Stimulated activated CD4-positive, alpha-beta T cell treated with anti-CD3 and anti-CD28 coated beads, TNF-alpha, amount 100 ng/mL, for 1 hour (primary cell): Measurements from ENCODE around the gene ZSCAN22.
"Not testable (repeated sequence)": the region's sequence is repeated elsewhere in the genome, so short reads cannot be mapped to it uniquely, and the experiment has no call there.

ENCODE experiments used
- DNase-seq, 3 donors: peaks; one replicate each; pipeline ENCODE4 v3.0.0-alpha.2; 2020; ENCODE audit warnings: low read depth in 3 of 3, low spot score in 1 of 3

Gene ZSCAN22

GRCh38 chr19:58317476-58318072, 9.2 kb upstream of the ZSCAN22 start:
- no peak for DNase-seq

GRCh38 chr19:58318297-58318696, 8.5 kb upstream of the ZSCAN22 start:
- no peak for DNase-seq

- DNase-seq: no peak
These were observed 7.6 kb upstream of the ZSCAN22 start for GRCh38 chr19:58319241-58319640.

- no peak for DNase-seq
These were observed 1.3 kb upstream of the ZSCAN22 start for GRCh38 chr19:58325311-58326022.

- no peak for DNase-seq
These were observed 287 bp upstream of the ZSCAN22 start for GRCh38 chr19:58326501-58326913.

- DNase-seq: no peak
These were observed 2.2 kb downstream of the ZSCAN22 start for GRCh38 chr19:58328999-58329398.

GRCh38 chr19:58330458-58330857, 3.7 kb downstream of the ZSCAN22 start:
- DNase-seq: no peak

- DNase-seq: no peak
These were observed 5.9 kb downstream of the ZSCAN22 start for GRCh38 chr19:58332697-58333096.

- DNase-seq: no peak
These were observed 8.0 kb downstream of the ZSCAN22 start for GRCh38 chr19:58334691-58335249.

- no peak for DNase-seq
These were observed 8.8 kb downstream of the ZSCAN22 start for GRCh38 chr19:58335630-58336029.

- no peak for DNase-seq
These were observed 9.4 kb downstream of the ZSCAN22 start for GRCh38 chr19:58336216-58336615.

GRCh38 chr19:58336820-58337219, 10.0 kb downstream of the ZSCAN22 start:
- no peak for DNase-seq

GRCh38 chr19:58338336-58338735, 11.5 kb downstream of the ZSCAN22 start:
- DNase-seq: no peak

- no peak for DNase-seq
These were observed 12.2 kb downstream of the ZSCAN22 start for GRCh38 chr19:58338825-58339558.

GRCh38 chr19:58345558-58345957, 18.8 kb downstream of the ZSCAN22 start:
- no peak for DNase-seq

- DNase-seq: peak; percentile 22 to 47 (median 41)
These were observed 20.5 kb downstream of the ZSCAN22 start for GRCh38 chr19:58346961-58347929.

- DNase-seq: not testable (repeated sequence)
These were observed 21.3 kb downstream of the ZSCAN22 start for GRCh38 chr19:58348080-58348479.

GRCh38 chr19:58349590-58349989, 22.8 kb downstream of the ZSCAN22 start:
- DNase-seq: no peak

- DNase-seq: no peak
These were observed 23.4 kb downstream of the ZSCAN22 start for GRCh38 chr19:58350001-58350861.
